HepG2 (cell line): ENCODE measurements around the gene NAPEPLD. TPM values are rescaled to one million over a fixed set of nuclear protein-coding genes. Genes with fewer than 3 reads are reported as not detected.

Experiments used
- DMAP1 ChIP-seq: IDR thresholded peaks from 2 replicates; pipeline ENCODE4 v1.6.1; 2016
- GABPA ChIP-seq, 2 experiments: IDR thresholded peaks; 2 replicates each; pipeline ENCODE4 v1.6.1; 2011 to 2016; ENCODE audit warnings: low read depth in 2 of 2, low read length in 1 of 2, missing biosample characterization in 1 of 2, missing genetic modification characterization in 1 of 2
- GLI4 ChIP-seq: sonication (generic); formaldehyde crosslinking; IDR thresholded peaks from 2 replicates; pipeline ENCODE4 v1.5.1; 2020; ENCODE audit warnings: missing genetic modification reagents, mild to moderate bottlenecking, moderate library complexity, borderline replicate concordance
- MAFK ChIP-seq, 2 experiments: IDR thresholded peaks in 1 of 2; conservative IDR thresholded peaks in 1 of 2; 2 replicates each; pipeline ENCODE4 v1.6.1; 2011; ENCODE audit warnings: improper control_type of control experiment in 2 of 2, low read length in 2 of 2
- NPAS2 ChIP-seq: sonication (generic); formaldehyde crosslinking; IDR thresholded peaks from 2 replicates; pipeline ENCODE4 v1.8.0; 2022; ENCODE audit warnings: mild to moderate bottlenecking, missing genetic modification reagents, borderline replicate concordance
- NR2C2 ChIP-seq: sonication (generic); formaldehyde crosslinking; IDR thresholded peaks from 2 replicates; pipeline ENCODE4 v1.4.0; 2020; ENCODE audit warnings: missing genetic modification reagents, mild to moderate bottlenecking, moderate library complexity, borderline replicate concordance
- SKIL ChIP-seq: sonication (generic); formaldehyde crosslinking; IDR thresholded peaks from 2 replicates; pipeline ENCODE4 v1.8.0; 2022; ENCODE audit warnings: missing genetic modification reagents, mild to moderate bottlenecking, moderate library complexity, borderline replicate concordance
- TBP ChIP-seq: sonication (generic); formaldehyde crosslinking; IDR thresholded peaks from 2 replicates; pipeline ENCODE4 v1.5.0; 2020; ENCODE audit warnings: missing genetic modification reagents
- TBX2 ChIP-seq: sonication (generic); formaldehyde crosslinking; IDR thresholded peaks from 2 replicates; pipeline ENCODE4 v1.5.0; 2020; ENCODE audit warnings: missing genetic modification reagents, mild to moderate bottlenecking, borderline replicate concordance
- TFDP2 ChIP-seq: sonication (generic); formaldehyde crosslinking; IDR thresholded peaks from 2 replicates; pipeline ENCODE4 v1.4.0; 2020; ENCODE audit warnings: missing genetic modification reagents
- ZBTB49 ChIP-seq: sonication (generic); formaldehyde crosslinking; IDR thresholded peaks from 2 replicates; pipeline ENCODE4 v1.4.0; 2020; ENCODE audit warnings: missing genetic modification reagents, borderline replicate concordance
- ZFP37 ChIP-seq: sonication (generic); formaldehyde crosslinking; IDR thresholded peaks from 2 replicates; pipeline ENCODE4 v1.4.0; 2020; ENCODE audit warnings: missing genetic modification reagents, borderline replicate concordance
- ZIK1 ChIP-seq: sonication (generic); formaldehyde crosslinking; IDR thresholded peaks from 2 replicates; pipeline ENCODE4 v1.5.0; 2020; ENCODE audit warnings: mild to moderate bottlenecking, low read depth, missing genetic modification reagents, borderline replicate concordance
- ZKSCAN8 ChIP-seq: IDR thresholded peaks from 2 replicates; pipeline ENCODE4 v1.6.1; 2016; ENCODE audit warnings: borderline replicate concordance, missing genetic modification reagents, missing compliant biosample characterization
- ZNF503 ChIP-seq: sonication (generic); formaldehyde crosslinking; IDR thresholded peaks from 2 replicates; pipeline ENCODE4 v1.4.0; 2020; ENCODE audit warnings: missing genetic modification reagents
- ZNF557 ChIP-seq: sonication (generic); formaldehyde crosslinking; IDR thresholded peaks from 2 replicates; pipeline ENCODE4 v1.4.0; 2020; ENCODE audit warnings: missing genetic modification reagents
- ZNF607 ChIP-seq: sonication (generic); formaldehyde crosslinking; IDR thresholded peaks from 2 replicates; pipeline ENCODE4 v1.5.1; 2020; ENCODE audit warnings: missing genetic modification reagents, mild to moderate bottlenecking, borderline replicate concordance
- ZNF749 ChIP-seq: sonication (generic); formaldehyde crosslinking; IDR thresholded peaks from 2 replicates; pipeline ENCODE4 v1.8.0; 2022; ENCODE audit warnings: mild to moderate bottlenecking, missing genetic modification reagents, moderate library complexity, borderline replicate concordance
- ZNF883 ChIP-seq: sonication (generic); formaldehyde crosslinking; IDR thresholded peaks from 2 replicates; pipeline ENCODE4 v1.5.1; 2020; ENCODE audit warnings: mild to moderate bottlenecking, missing genetic modification reagents; ENCODE audit errors: not compliant biosample characterization
- polyA plus RNA-seq, 8 experiments: library from polyadenylated mRNA; depleted of rRNA in 3 of 8; stranded (reverse) in 7 of 8; unstranded in 1 of 8; fragments of >200 nt; fragmentation: Illumina TruSeq in 4 of 8; extraction: Trizol in 4 of 8; gene quantifications; 2 replicates each; pipeline versions ENCODE4 v1.2.1 to v1.2.3, GENCODE V29; 2011 to 2016; ENCODE audit warnings: low read depth in 4 of 8, missing spikeins in 1 of 8, mixed read lengths in 1 of 8; ENCODE audit not compliant: insufficient read depth in 1 of 8
- total RNA-seq, 5 experiments: library from RNA; depleted of rRNA; stranded (reverse); fragments of >200 nt; fragmentation: Illumina TruSeq; extraction: Trizol; gene quantifications; 2 replicates each; pipeline ENCODE4 v1.2.3, GENCODE V29; 2016; ENCODE audit warnings: low read depth in 1 of 5

The NAPEPLD gene
- total and polyA plus RNA-seq, 2 of the 13 experiments (the other 11 are each of a cell fraction or from before 2014, with no cell fraction given): 3.4 to 5.6 TPM

- TF ChIP-seq GLI4 (CRISPR knock-in tag) (no peak), ZKSCAN8 (CRISPR knock-in tag) (no peak), ZNF607 (CRISPR knock-in tag) (no peak), TFDP2 (CRISPR knock-in tag) (no peak; the same call in 1 of the 2 replicates), ZNF883 (CRISPR knock-in tag) (no peak), ZNF749 (CRISPR knock-in tag) (no peak), ZIK1 (CRISPR knock-in tag) (no peak), NPAS2 (no peak), ZFP37 (CRISPR knock-in tag) (no peak), ZBTB49 (CRISPR knock-in tag) (no peak), ZNF503 (CRISPR knock-in tag) (0 out of 2 replicates have a peak, but pooled peaks have one; percentile 29), SKIL (CRISPR knock-in tag) (peak; percentile 77), MAFK (conservative IDR thresholded peaks at IDR 0.05 in 1 of 2, IDR thresholded peaks at IDR 0.05 in 1 of 2; ENCODE audit: low read length in 2 of 2) (peak; percentile 47 to 66; a peak in 3 of 4 replicates), ZNF557 (CRISPR knock-in tag) (no peak), NR2C2 (peak; percentile 40; the same call in 1 of the 2 replicates), TBP (CRISPR knock-in tag) (no peak), DMAP1 (CRISPR knock-in tag) (peak; percentile 61; the same call in 1 of the 2 replicates), GABPA (IDR thresholded peaks at IDR 0.05; ENCODE audit: low read depth, low read length) (no peak), GABPA (CRISPR knock-in tag; IDR thresholded peaks at IDR 0.05; ENCODE audit: low read depth) (peak; percentile 33; the same call in 1 of the 2 replicates), TBX2 (CRISPR knock-in tag) (peak; percentile 63; the same call in 1 of the 2 replicates)
Observed at GRCh38 chr7:103106005-103106702, 42.7 kb downstream of the NAPEPLD start (continued).
